Neural progenitor cell (in vitro differentiated cells): ENCODE results near the gene MTCL1. TPM values are rescaled to one million over a fixed set of nuclear protein-coding genes. Genes with fewer than 3 reads are reported as not detected.

Source experiments
- DNase-seq: peaks from one replicate; pipeline ENCODE4 v3.0.0-alpha.2; 2016; ENCODE audit warnings: low spot score
- H2AFZ ChIP-seq: fragments of 200-600 bp; sonication (generic); replicated peaks from 2 replicates; pipeline ENCODE4 v1.6.1; 2016; ENCODE audit warnings: antibody characterized with exemption
- H3F3A ChIP-seq: fragments of 200-600 bp; sonication (generic); 2 replicates; pipeline ENCODE4 v1.6.1; 2016; ENCODE audit warnings: antibody characterized with exemption, low read depth
- H3K27ac ChIP-seq: fragments of 200-600 bp; sonication (generic); 2 replicates; pipeline ENCODE4 v1.5.1; 2016; ENCODE audit warnings: mild to moderate bottlenecking
- H3K27me3 ChIP-seq: fragments of 200-600 bp; sonication (generic); 2 replicates; pipeline ENCODE4 v1.6.1; 2016; ENCODE audit warnings: mild to moderate bottlenecking, moderate library complexity
- H3K36me3 ChIP-seq: fragments of 200-600 bp; sonication (generic); 2 replicates; pipeline ENCODE4 v1.5.1; 2016
- H3K4me1 ChIP-seq: fragments of 200-600 bp; sonication (generic); 2 replicates; pipeline ENCODE4 v1.6.1; 2016; ENCODE audit warnings: mixed run types
- H3K4me2 ChIP-seq: fragments of 200-600 bp; sonication (generic); 2 replicates; pipeline ENCODE4 v1.6.1; 2016
- H3K4me3 ChIP-seq: fragments of 200-600 bp; sonication (generic); 2 replicates; pipeline ENCODE4 v1.5.1; 2016
- H3K79me2 ChIP-seq: fragments of 200-600 bp; sonication (generic); 2 replicates; pipeline ENCODE4 v1.6.1; 2016; ENCODE audit warnings: low read depth
- H3K9ac ChIP-seq: fragments of 200-600 bp; sonication (generic); 2 replicates; pipeline ENCODE4 v1.6.1; 2016
- H3K9me3 ChIP-seq: fragments of 200-600 bp; sonication (generic); 2 replicates; pipeline ENCODE4 v1.5.1; 2016; ENCODE audit warnings: low read depth
- H4K20me1 ChIP-seq: fragments of 200-600 bp; sonication (generic); 2 replicates; pipeline ENCODE4 v1.6.1; 2016; ENCODE audit warnings: low read depth
- H3K27ac Mint-ChIP-seq: 3 replicates; pipeline ENCODE4 v1.8.0; 2021; ENCODE audit warnings: mixed read lengths
- H3K27me3 Mint-ChIP-seq: 2 replicates; pipeline ENCODE4 v1.8.0; 2022; ENCODE audit warnings: low read depth, mild to moderate bottlenecking, inconsistent platforms, moderate library complexity, mixed read lengths; ENCODE audit not compliant: insufficient read depth
- H3K36me3 Mint-ChIP-seq: 3 replicates; pipeline ENCODE4 v1.8.0; 2021; ENCODE audit warnings: mixed read lengths
- H3K4me1 Mint-ChIP-seq: 3 replicates; pipeline ENCODE4 v1.8.0; 2021; ENCODE audit warnings: mixed read lengths
- H3K4me3 Mint-ChIP-seq: 3 replicates; pipeline ENCODE4 v1.8.0; 2021; ENCODE audit warnings: mild to moderate bottlenecking, moderate library complexity, mixed read lengths
- H3K9me3 Mint-ChIP-seq: 3 replicates; pipeline ENCODE4 v1.8.0; 2020; ENCODE audit warnings: mixed read lengths
- EZH2 ChIP-seq: fragments of 200-600 bp; sonication (generic); IDR thresholded peaks from 2 replicates; pipeline ENCODE4 v1.6.1; 2017; ENCODE audit warnings: antibody characterized with exemption, mild to moderate bottlenecking, moderate library complexity
- EZH2phosphoT487 ChIP-seq: fragments of 200-600 bp; sonication (generic); IDR thresholded peaks from 2 replicates; pipeline ENCODE4 v1.6.1; 2017; ENCODE audit warnings: antibody characterized with exemption
- total RNA-seq: library from RNA; depleted of rRNA; stranded (reverse); fragments of >200 nt; gene quantifications from 2 replicates; pipeline ENCODE4 v1.2.3, GENCODE V29; 2015; ENCODE audit warnings: low replicate concordance
- TF ChIP-seq, protein P1 (sequence below): fragments of 200-600 bp; sonication (generic); IDR thresholded peaks from 2 replicates; pipeline ENCODE4 v1.5.1; 2017; ENCODE audit warnings: antibody characterized with exemption, mild to moderate bottlenecking

MTCL1 gene
- total RNA-seq, 1 donor from 2014 or later, result 36.9 TPM

DNA sequence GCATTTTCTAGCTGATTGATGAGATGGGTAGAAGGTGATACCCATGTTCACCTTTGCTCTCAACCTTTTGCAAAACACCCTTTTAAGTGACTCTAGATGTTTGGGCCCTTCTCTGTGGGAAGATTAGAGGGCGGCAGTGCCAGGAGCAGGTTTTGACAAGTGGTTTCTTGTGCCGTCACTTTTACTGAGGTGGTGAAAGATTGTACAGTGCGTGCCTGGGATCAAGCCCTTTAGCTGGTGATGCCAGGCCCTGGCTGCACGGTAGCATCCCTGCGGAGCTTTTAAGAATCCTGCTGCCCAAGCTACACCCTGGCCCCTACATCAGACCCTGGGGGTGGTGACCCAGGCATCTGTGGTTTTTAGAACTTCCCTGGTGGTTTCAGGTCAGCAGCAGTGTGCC is 29.1 kb downstream of the MTCL1 start:
- DNase-seq, result no peak
- H3K27ac Mint-ChIP-seq, result no peak overlapping the region
- Histone ChIP-seq H2AFZ (no peak overlapping the region), H3K36me3 (no peaks in the 10 kb centered on the region), H3K4me3 (no peak overlapping the region), H3K79me2 (peaks cover 63% of the 10 kb centered on the region), H3F3A (no peaks in the 10 kb centered on the region), H3K9me3 (no peaks in the 10 kb centered on the region), H3K27me3 (no peaks in the 10 kb centered on the region), H3K4me2 (no peak overlapping the region), H3K27ac (no peak overlapping the region), H3K4me1 (peaks cover 10% of the 10 kb centered on the region), H4K20me1 (peaks cover 33% of the 10 kb centered on the region), H3K9ac (no peak overlapping the region)
- peaks cover 18% of the 10 kb centered on the region for H3K4me1 Mint-ChIP-seq
- H3K4me3 Mint-ChIP-seq, result no peak overlapping the region
- TF ChIP-seq EZH2 (no peak), EZH2phosphoT487 (no peak)
- TF ChIP-seq, protein P1, sequence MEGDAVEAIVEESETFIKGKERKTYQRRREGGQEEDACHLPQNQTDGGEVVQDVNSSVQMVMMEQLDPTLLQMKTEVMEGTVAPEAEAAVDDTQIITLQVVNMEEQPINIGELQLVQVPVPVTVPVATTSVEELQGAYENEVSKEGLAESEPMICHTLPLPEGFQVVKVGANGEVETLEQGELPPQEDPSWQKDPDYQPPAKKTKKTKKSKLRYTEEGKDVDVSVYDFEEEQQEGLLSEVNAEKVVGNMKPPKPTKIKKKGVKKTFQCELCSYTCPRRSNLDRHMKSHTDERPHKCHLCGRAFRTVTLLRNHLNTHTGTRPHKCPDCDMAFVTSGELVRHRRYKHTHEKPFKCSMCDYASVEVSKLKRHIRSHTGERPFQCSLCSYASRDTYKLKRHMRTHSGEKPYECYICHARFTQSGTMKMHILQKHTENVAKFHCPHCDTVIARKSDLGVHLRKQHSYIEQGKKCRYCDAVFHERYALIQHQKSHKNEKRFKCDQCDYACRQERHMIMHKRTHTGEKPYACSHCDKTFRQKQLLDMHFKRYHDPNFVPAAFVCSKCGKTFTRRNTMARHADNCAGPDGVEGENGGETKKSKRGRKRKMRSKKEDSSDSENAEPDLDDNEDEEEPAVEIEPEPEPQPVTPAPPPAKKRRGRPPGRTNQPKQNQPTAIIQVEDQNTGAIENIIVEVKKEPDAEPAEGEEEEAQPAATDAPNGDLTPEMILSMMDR, result no peak
- peaks cover 15% of the 10 kb centered on the region for H3K36me3 Mint-ChIP-seq
- peaks cover 3% of the 10 kb centered on the region for H3K27me3 Mint-ChIP-seq
- no peaks in the 10 kb centered on the region for H3K9me3 Mint-ChIP-seq

- H3K4me1 ChIP-seq, result peaks cover 10% of the 10 kb centered on the region
- H4K20me1 ChIP-seq, result peaks cover 33% of the 10 kb centered on the region
- Mint-ChIP-seq H3K4me1 (peaks cover 15% of the 10 kb centered on the region), H3K27ac (peak overlapping the region; percentile 24), H3K4me3 (no peak overlapping the region), H3K27me3 (peaks cover 3% of the 10 kb centered on the region), H3K9me3 (no peaks in the 10 kb centered on the region), H3K36me3 (peaks cover 15% of the 10 kb centered on the region)
- H3K27me3 ChIP-seq, result no peaks in the 10 kb centered on the region
- H3K9ac ChIP-seq, result no peak overlapping the region
- H3K79me2 ChIP-seq, result peaks cover 61% of the 10 kb centered on the region
- DNase-seq, result peak; percentile 55
- TF ChIP-seq EZH2, result no peak
- TF ChIP-seq, protein P1, result no peak
- no peak for TF ChIP-seq EZH2phosphoT487
- H3K4me3 ChIP-seq, result no peak overlapping the region
- peak overlapping the region; percentile 33 for H3K4me2 ChIP-seq
- no peaks in the 10 kb centered on the region for H3K36me3 ChIP-seq
- no peaks in the 10 kb centered on the region for H3K9me3 ChIP-seq
- H3K27ac ChIP-seq, result no peak overlapping the region
- H2AFZ ChIP-seq, result no peak overlapping the region
- no peaks in the 10 kb centered on the region for H3F3A ChIP-seq
Observed at GRCh38 chr18:8735274-8735673, 29.9 kb downstream of the MTCL1 start.

GRCh38 chr18:8741117-8741516 is 35.8 kb downstream of the MTCL1 start:
- peaks cover 5% of the 10 kb centered on the region for H3K36me3 Mint-ChIP-seq
- Histone ChIP-seq H3K9me3 (no peaks in the 10 kb centered on the region), H3K4me2 (peak overlapping the region; percentile 56), H3K4me3 (no peak overlapping the region), H3K79me2 (peaks cover 68% of the 10 kb centered on the region), H3F3A (peaks cover 6% of the 10 kb centered on the region), H3K27me3 (no peaks in the 10 kb centered on the region), H3K4me1 (peaks cover 13% of the 10 kb centered on the region), H4K20me1 (peaks cover 20% of the 10 kb centered on the region), H2AFZ (no peak overlapping the region), H3K27ac (peak overlapping the region; percentile 66), H3K9ac (no peak overlapping the region), H3K36me3 (peaks cover 4% of the 10 kb centered on the region)
- H3K4me1 Mint-ChIP-seq, result no peaks in the 10 kb centered on the region
- DNase-seq, result no peak
- TF ChIP-seq EZH2phosphoT487 (no peak), EZH2 (no peak)
- TF ChIP-seq, protein P1, result no peak
- peaks cover 2% of the 10 kb centered on the region for H3K27me3 Mint-ChIP-seq
- no peak overlapping the region for H3K4me3 Mint-ChIP-seq
- H3K27ac Mint-ChIP-seq, result no peak overlapping the region
- H3K9me3 Mint-ChIP-seq, result no peaks in the 10 kb centered on the region
